ENCODE results near the gene MAGEB16. TPM values are rescaled to one million over a fixed set of nuclear protein-coding genes. Genes with fewer than 3 reads are reported as not detected.

Gene MAGEB16
- total RNA-seq, 1 experiment from 2014 or later = not detected

GRCh38 chrX:35787867-35788266 lies 10.3 kb upstream of the MAGEB16 start (continued):
- TF ChIP-seq USF1 (CRISPR knock-in tag; IDR thresholded peaks at IDR 0.05) (no peak), ATF2 (CRISPR knock-in tag; IDR thresholded peaks at IDR 0.05; ENCODE audit: borderline replicate concordance, low read depth) (no peak)

- no peaks in the 10 kb centered on the region for H3K27me3 Mint-ChIP-seq (ENCODE audit: low read depth)
- no peaks in the 10 kb centered on the region for H3K4me1 Mint-ChIP-seq
- no peak for DNase-seq (ENCODE audit: low spot score)
- no peak overlapping the region for H3K4me3 Mint-ChIP-seq
- no peak for ATAC-seq
- CTCF ChIA-PET = no interaction called here
- no peak overlapping the region for H3K27ac Mint-ChIP-seq
- no peak for TF ChIP-seq SOX15 (CRISPR knock-in tag; IDR thresholded peaks at IDR 0.05)
- no peak for TF ChIP-seq TCF7 (CRISPR knock-in tag; IDR thresholded peaks at IDR 0.05; ENCODE audit: low read depth)
- no peak for TF ChIP-seq ZNF281 (CRISPR knock-in tag; IDR thresholded peaks at IDR 0.05)
- no peak for TF ChIP-seq ZNF532 (CRISPR knock-in tag; IDR thresholded peaks at IDR 0.05; ENCODE audit: borderline replicate concordance)
- TF ChIP-seq ARID4B (CRISPR knock-in tag; IDR thresholded peaks at IDR 0.05; ENCODE audit: borderline replicate concordance) = no peak
- no peak for TF ChIP-seq ERG (CRISPR knock-in tag; IDR thresholded peaks at IDR 0.05)
- no peak for TF ChIP-seq NFATC4 (CRISPR knock-in tag; IDR thresholded peaks at IDR 0.05)
- TF ChIP-seq STAT6 (CRISPR knock-in tag; conservative IDR thresholded peaks at IDR 0.05; ENCODE audit: low read depth) = no peak
- no peak for TF ChIP-seq IRF1 (CRISPR knock-in tag; IDR thresholded peaks at IDR 0.05)
- no peak for TF ChIP-seq ESRRA (CRISPR knock-in tag; IDR thresholded peaks at IDR 0.05; ENCODE audit: borderline replicate concordance)
- no peaks in the 10 kb centered on the region for H3K36me3 Mint-ChIP-seq
- no peaks in the 10 kb centered on the region for H3K9me3 Mint-ChIP-seq
- POLR2A ChIA-PET = no interaction called here
Observed at GRCh38 chrX:35800474-35800873, 2.3 kb downstream of the MAGEB16 start.

Data from WTC11 (cell line).